Psoas muscle (tissue), 8 donors: ENCODE measurements around the gene SLC2A5. TPM values are rescaled to one million over a fixed set of nuclear protein-coding genes. Genes with fewer than 3 reads are reported as not detected.
"Not testable (repeated sequence)": the region's sequence is repeated elsewhere in the genome, so short reads cannot be mapped to it uniquely, and the experiment has no call there.

Experiments used
- ATAC-seq, 4 donors: fragments of 200-7000 bp; cut with Tn5 transposase; one replicate each; pipeline ENCODE4 v1.9.1; 2020; ENCODE audit warnings: moderate library complexity in 3 of 4, mild to moderate bottlenecking in 2 of 4
- DNase-seq, 2 donors: peaks; one replicate each; pipeline ENCODE4 v3.0.0-alpha.2; 2020
- H3K27ac ChIP-seq: fragments of 200-600 bp; one replicate; pipeline ENCODE4 v1.8.0; 2022
- H3K27me3 ChIP-seq, 3 donors: fragments of 200-600 bp in 1 of 3; one replicate each; pipeline versions ENCODE4 v1.6.1 to v1.8.0; 2013 to 2022; ENCODE audit warnings: low read length in 2 of 3, mild to moderate bottlenecking in 2 of 3, moderate library complexity in 1 of 3; ENCODE audit not compliant: insufficient read depth in 3 of 3
- H3K36me3 ChIP-seq, 2 donors: fragments of 200-600 bp in 1 of 2; one replicate each; pipeline versions ENCODE4 v1.6.1 to v1.8.0; 2013 to 2022; ENCODE audit warnings: low read depth in 1 of 2, mild to moderate bottlenecking in 1 of 2, moderate library complexity in 1 of 2; ENCODE audit not compliant: insufficient read depth in 1 of 2
- H3K4me1 ChIP-seq: fragments of 200-600 bp; one replicate; pipeline ENCODE4 v1.8.0; 2022
- H3K4me3 ChIP-seq: fragments of 200-600 bp; one replicate; pipeline ENCODE4 v1.8.0; 2022; ENCODE audit warnings: mild to moderate bottlenecking
- H3K9me3 ChIP-seq: fragments of 200-600 bp; one replicate; pipeline ENCODE4 v1.8.0; 2022
- WGBS, 3 donors: extraction: QIAGEN DNeasy Blood & Tissue Kit; methylation state at CpG; one replicate each; pipeline versions ENCODE4 v1.1.6 to v1.1.7; 2013; 5-methylcytosine and 5-hydroxymethylcytosine counted together
- intact Hi-C, 2 donors: fragments of 100-400 bp; cut with DNase I; formaldehyde crosslinking; loops; one replicate each; pipeline versions ENCODE4 v1.11.0 to v1.14.2; 2022
- polyA plus RNA-seq, 3 donors: library from polyadenylated mRNA; stranded (reverse); fragments of 200-250 nt; gene quantifications; one replicate each; pipeline ENCODE4 v1.2.3, GENCODE V29; 2013
- total RNA-seq, 4 donors: library from RNA; stranded (reverse); fragmentation: NEBNext Ultra II Directional in 2 of 4; extraction: Animal tissue kit (Norgen Biotek cat#: 25700) in 2 of 4; gene quantifications; one replicate each; pipeline versions ENCODE4 v1.2.1 to v1.2.4, GENCODE V29; 2021 to 2023
- TF ChIP-seq, protein P1 (sequence below): fragments of 200-600 bp; IDR thresholded peaks from one replicate; pipeline ENCODE4 v1.8.0; 2022; ENCODE audit warnings: antibody characterized with exemption
- donor health status: healthy with polysubstance abuse.
- donor health status: DM: no; HTN: no; CAD: no; lungs with moderate emphysema.
- donor health status: Bipolar disorder and iron deficiency.
- donor health status: healthy.
- donor health status: DM: yes; HTN: yes; CAD: no.
- donor health status: DM: no; HTN: no; CAD: no.
- donor health status: DM: no; HTN: no; CAD: no.
- donor health status: DM: yes; HTN: yes; CAD: no.

The SLC2A5 gene
- total and polyA plus RNA-seq, 7 donors: 12.8 to 97.9 (median 31.7) TPM

DNA sequence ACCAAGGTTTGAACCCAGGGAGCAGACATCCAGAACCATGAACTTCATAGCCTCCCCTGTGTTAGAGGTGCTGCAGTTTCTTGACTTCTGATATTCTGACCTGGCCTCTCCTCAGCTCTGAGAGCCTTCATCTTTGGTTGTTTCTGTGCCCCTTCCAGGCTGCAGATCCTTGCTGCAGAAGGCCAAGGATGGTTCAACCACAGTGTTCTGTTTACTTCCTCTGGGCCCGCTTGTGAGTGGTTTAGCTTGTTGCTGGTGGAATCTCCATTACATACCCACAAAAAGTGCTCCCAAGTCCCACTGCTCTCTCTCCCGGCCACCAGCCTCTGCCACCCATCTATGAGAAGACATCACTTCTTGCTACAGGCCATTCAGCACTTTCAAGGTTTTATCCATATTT lies 34.2 kb downstream of the SLC2A5 start:
- Histone ChIP-seq H3K36me3 (peaks cover 0 to 16% of the 10 kb centered on the region in 2 donors), H3K9me3 (peaks cover 5% of the 10 kb centered on the region), H3K4me3 (no peak overlapping the region), H3K27ac (no peak overlapping the region), H3K27me3 (no peaks in the 10 kb centered on the region), H3K4me1 (no peaks in the 10 kb centered on the region)
- ATAC-seq (no peak), DNase-seq (no peak)
- TF ChIP-seq, protein P1, sequence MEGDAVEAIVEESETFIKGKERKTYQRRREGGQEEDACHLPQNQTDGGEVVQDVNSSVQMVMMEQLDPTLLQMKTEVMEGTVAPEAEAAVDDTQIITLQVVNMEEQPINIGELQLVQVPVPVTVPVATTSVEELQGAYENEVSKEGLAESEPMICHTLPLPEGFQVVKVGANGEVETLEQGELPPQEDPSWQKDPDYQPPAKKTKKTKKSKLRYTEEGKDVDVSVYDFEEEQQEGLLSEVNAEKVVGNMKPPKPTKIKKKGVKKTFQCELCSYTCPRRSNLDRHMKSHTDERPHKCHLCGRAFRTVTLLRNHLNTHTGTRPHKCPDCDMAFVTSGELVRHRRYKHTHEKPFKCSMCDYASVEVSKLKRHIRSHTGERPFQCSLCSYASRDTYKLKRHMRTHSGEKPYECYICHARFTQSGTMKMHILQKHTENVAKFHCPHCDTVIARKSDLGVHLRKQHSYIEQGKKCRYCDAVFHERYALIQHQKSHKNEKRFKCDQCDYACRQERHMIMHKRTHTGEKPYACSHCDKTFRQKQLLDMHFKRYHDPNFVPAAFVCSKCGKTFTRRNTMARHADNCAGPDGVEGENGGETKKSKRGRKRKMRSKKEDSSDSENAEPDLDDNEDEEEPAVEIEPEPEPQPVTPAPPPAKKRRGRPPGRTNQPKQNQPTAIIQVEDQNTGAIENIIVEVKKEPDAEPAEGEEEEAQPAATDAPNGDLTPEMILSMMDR: no peak
- intact Hi-C loops: no loop called here
- WGBS, 3 donors: 94 to 100% (median 98%) methylated on average over 2 of the region's 2 CpGs

- 66 to 72% (median 68%) methylated on average over 5 of the region's 5 CpGs for WGBS, 3 donors
- Histone ChIP-seq H3K4me1 (no peaks in the 10 kb centered on the region), H3K9me3 (peaks cover 5% of the 10 kb centered on the region), H3K27me3 (no peaks in the 10 kb centered on the region), H3K36me3 (peaks cover 0 to 2% of the 10 kb centered on the region in 2 donors), H3K4me3 (no peak overlapping the region), H3K27ac (no peak overlapping the region)
- ATAC-seq (no peak), DNase-seq (no peak)
- intact Hi-C loops: no loop called here
- TF ChIP-seq, protein P1: no peak
Measured at GRCh38 chr1:9033363-9033762, 36.1 kb downstream of the SLC2A5 start.

DNA sequence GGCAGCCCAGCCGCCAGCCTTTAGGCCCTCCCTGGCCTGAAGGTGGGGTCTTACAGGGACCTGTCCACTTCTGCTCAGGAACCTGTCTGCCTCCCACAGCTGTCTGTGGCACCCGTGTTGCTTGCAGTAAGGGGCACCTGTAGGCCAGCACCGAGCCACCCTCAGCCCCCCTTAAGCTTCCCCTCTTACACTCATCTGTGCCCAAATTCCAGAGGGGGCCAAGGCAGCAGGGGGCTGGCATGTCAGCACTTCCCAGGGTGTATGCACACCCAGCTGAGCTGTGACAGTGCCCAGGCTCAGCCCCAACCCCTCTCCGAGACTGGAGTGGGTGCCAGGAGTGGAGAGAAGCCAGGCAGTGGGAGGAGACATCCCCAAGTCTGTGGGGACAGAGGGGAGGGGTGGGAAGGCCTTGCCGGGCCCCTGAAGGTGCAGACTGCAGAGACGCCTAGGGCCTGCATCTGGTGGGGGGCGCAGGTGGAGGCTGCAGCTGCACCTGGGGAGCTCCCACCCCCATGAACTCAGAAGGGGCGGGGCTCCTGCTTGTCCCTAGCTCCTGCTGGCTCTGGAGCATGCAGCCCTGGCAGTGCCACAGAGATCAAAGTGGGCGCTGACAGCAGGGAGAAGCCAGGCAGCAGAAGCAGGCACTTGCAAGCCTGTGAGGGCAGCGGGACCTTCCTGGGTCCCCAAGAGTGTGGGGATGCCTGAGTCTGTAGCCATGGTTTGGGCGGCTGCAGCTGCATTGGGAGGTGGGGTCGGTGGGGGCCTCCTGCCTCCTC lies 37.8 kb downstream of the SLC2A5 start:
- WGBS, 3 donors: 63 to 71% (median 68%) methylated on average over 12 of the region's 12 CpGs
- no peak overlapping the region for H3K4me3 ChIP-seq
- no peaks in the 10 kb centered on the region for H3K36me3 ChIP-seq
- H3K27ac ChIP-seq: no peak overlapping the region
- no peaks in the 10 kb centered on the region for H3K4me1 ChIP-seq
- H3K9me3 ChIP-seq: peaks cover 5% of the 10 kb centered on the region
- DNase-seq: no peak
- no peak for ATAC-seq
- TF ChIP-seq, protein P1: no peak
- H3K27me3 ChIP-seq: no peaks in the 10 kb centered on the region
- intact Hi-C loops: no loop called here

GRCh38 chr1:9031077-9031476 lies 38.4 kb downstream of the SLC2A5 start:
- H3K36me3 ChIP-seq, ATAC-seq, DNase-seq, intact Hi-C loops, H3K4me3 ChIP-seq, H3K4me1 ChIP-seq, H3K27me3 ChIP-seq, H3K27ac ChIP-seq, H3K9me3 ChIP-seq: not testable (repeated sequence)
- 68 to 80% (median 74%) methylated on average over 4 of the region's 4 CpGs for WGBS, 3 donors

DNA sequence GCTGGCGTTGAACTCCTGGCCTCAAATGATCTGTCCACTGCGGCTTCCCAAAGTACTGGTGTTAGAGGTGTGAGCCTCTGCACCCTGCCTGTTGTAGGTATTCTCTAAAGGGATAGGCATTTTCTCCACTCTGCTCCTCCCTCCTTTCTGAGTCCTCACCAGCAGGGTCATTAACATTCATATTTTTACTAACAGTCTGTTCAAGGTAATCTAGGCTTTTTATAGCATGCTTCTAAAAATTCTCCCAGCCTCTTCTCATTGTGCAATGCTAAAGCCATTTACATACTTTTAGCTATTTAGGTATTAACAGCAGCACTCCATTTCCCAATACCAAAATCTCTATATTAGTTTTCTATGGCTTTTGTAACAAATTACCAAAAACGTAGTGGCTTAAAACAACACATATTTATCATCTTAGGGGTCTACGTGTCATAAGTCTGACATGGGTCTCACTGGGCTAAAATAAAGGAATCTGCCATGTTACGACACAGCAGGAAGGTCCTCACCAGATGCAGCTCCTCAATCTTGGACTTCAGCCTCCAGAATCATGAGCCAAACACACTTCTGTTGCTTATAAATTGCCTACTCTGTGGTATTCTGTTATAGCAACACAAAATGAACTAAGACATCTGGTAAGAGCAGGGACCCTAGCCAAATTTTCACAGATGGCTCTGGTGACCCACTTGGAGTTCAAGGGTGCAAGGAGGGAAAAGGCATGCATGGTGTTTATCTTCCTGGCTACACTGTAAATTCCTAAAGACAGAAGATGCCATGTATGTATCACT lies 40.3 kb downstream of the SLC2A5 start:
- no peak overlapping the region for H3K4me3 ChIP-seq
- intact Hi-C loops: no loop called here
- no peak for DNase-seq
- no peaks in the 10 kb centered on the region for H3K36me3 ChIP-seq
- ATAC-seq: no peak
- 86 to 88% (median 86%) methylated on average over 5 of the region's 5 CpGs for WGBS, 3 donors
- TF ChIP-seq, protein P1: no peak
- H3K4me1 ChIP-seq: no peaks in the 10 kb centered on the region
- no peaks in the 10 kb centered on the region for H3K27me3 ChIP-seq
- H3K27ac ChIP-seq: no peak overlapping the region
- H3K9me3 ChIP-seq: no peaks in the 10 kb centered on the region
